NT2/D1 (cell line): ENCODE results near the gene DIAPH3.

Experiments
- YY1 ChIP-seq: IDR thresholded peaks from 2 replicates; pipeline ENCODE4 v1.6.1; 2011; ENCODE audit not compliant: insufficient read length, insufficient read depth
- ZNF274 ChIP-seq: IDR thresholded peaks from 2 replicates; pipeline ENCODE4 v1.6.1; 2011; ENCODE audit warnings: mild to moderate bottlenecking, low read depth, low read length

GRCh38 chr13:59674616-59675015, 489.1 kb downstream of the DIAPH3 start:
- no peak for TF ChIP-seq ZNF274
- no peak for TF ChIP-seq YY1
